ENCODE data around the gene UBL5.

GRCh38 chr19:9818175-9818733 lies 9.5 kb upstream of the UBL5 start:
- TF ChIP-seq CTCF (IDR thresholded peaks at IDR 0.05) (no peak), POLR2AphosphoS5 (IDR thresholded peaks at IDR 0.05) (no peak), POLR2A (IDR thresholded peaks at IDR 0.05) (no peak)

Data from sigmoid colon (tissue), 4 donors.